Fibroblast of pulmonary artery (primary cell): ENCODE measurements around the gene SPOUT1.

Experiments used
- DNase-seq: peaks from one replicate; pipeline ENCODE4 v3.0.0-alpha.2; 2010; ENCODE audit warnings: low read depth
- H3K4me3 ChIP-seq: replicated peaks from 2 replicates; pipeline ENCODE4 v1.5.1; 2011; ENCODE audit warnings: low read depth, mild to moderate bottlenecking, control low read depth, low read length, moderate library complexity
- TF ChIP-seq, protein P1 (sequence below): IDR thresholded peaks from 2 replicates; pipeline ENCODE4 v1.5.1; 2011; ENCODE audit warnings: mild to moderate bottlenecking, control low read depth, low read length, inconsistent platforms; ENCODE audit errors: missing control alignments

Gene SPOUT1

GRCh38 chr9:128841694-128842492 lies 12.3 kb upstream of the SPOUT1 start:
- no peak for DNase-seq
- H3K4me3 ChIP-seq, result no peak overlapping the region
- TF ChIP-seq, protein P1, sequence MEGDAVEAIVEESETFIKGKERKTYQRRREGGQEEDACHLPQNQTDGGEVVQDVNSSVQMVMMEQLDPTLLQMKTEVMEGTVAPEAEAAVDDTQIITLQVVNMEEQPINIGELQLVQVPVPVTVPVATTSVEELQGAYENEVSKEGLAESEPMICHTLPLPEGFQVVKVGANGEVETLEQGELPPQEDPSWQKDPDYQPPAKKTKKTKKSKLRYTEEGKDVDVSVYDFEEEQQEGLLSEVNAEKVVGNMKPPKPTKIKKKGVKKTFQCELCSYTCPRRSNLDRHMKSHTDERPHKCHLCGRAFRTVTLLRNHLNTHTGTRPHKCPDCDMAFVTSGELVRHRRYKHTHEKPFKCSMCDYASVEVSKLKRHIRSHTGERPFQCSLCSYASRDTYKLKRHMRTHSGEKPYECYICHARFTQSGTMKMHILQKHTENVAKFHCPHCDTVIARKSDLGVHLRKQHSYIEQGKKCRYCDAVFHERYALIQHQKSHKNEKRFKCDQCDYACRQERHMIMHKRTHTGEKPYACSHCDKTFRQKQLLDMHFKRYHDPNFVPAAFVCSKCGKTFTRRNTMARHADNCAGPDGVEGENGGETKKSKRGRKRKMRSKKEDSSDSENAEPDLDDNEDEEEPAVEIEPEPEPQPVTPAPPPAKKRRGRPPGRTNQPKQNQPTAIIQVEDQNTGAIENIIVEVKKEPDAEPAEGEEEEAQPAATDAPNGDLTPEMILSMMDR, result no peak

- no peak for DNase-seq
- TF ChIP-seq, protein P1, result no peak
- H3K4me3 ChIP-seq, result no peak overlapping the region
Observed at GRCh38 chr9:128840524-128840923, 10.9 kb upstream of the SPOUT1 start.

DNA sequence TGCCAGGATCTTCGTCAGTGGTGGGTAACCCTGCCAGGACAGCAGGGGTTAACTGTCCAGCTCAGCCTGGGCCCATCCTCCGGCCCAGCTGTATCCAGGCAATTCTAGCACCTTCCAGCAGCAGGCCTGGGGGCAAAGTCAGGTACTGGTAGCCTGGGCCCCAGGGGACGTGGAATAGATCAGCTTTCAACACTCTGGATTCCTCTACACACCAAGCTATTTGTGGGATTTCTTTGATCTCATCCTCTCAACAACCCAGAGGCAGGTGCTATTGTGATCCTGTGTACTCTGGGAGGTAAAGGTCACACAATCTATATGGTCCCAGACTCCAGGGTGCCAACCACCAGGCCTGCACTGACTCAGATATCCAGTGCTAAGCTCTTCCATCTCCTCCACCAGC lies 8.7 kb upstream of the SPOUT1 start:
- no peak for DNase-seq
- TF ChIP-seq, protein P1, result no peak

DNA sequence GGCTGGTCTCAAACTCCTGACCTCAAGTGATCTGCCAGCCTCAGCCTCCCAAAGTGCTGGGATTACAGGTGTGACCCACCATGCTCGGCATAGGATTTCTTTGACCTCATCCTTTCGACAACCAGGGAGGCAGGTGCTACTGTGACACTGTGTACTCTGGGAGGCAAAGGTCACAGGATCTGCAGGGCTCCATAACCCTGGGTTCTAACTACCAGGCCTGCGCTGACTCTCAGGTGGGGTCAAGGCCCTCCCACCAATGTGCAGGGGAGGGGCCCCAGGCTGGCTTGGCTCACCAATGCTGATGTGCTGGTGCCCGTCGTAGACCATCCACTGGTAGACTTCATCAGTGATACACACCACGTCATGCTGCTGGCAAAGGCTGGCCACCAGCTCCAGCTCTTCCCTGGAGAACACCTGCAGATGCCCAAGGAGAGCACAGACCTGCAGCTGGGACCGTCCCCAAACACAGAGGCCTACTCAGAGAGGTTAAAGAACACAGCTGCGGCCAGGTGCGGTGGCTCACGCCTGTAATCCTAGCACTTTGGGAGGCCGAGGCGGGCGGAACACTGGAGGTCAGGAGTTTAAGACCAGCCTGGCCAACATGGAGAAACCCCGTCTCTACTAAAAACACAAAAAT lies 7.0 kb upstream of the SPOUT1 start:
- DNase-seq, result no peak
- H3K4me3 ChIP-seq, result no peak overlapping the region
- TF ChIP-seq, protein P1, result no peak

More for the DNA sequence above, 8.7 kb upstream of the SPOUT1 start:
- no peak overlapping the region for H3K4me3 ChIP-seq

DNA sequence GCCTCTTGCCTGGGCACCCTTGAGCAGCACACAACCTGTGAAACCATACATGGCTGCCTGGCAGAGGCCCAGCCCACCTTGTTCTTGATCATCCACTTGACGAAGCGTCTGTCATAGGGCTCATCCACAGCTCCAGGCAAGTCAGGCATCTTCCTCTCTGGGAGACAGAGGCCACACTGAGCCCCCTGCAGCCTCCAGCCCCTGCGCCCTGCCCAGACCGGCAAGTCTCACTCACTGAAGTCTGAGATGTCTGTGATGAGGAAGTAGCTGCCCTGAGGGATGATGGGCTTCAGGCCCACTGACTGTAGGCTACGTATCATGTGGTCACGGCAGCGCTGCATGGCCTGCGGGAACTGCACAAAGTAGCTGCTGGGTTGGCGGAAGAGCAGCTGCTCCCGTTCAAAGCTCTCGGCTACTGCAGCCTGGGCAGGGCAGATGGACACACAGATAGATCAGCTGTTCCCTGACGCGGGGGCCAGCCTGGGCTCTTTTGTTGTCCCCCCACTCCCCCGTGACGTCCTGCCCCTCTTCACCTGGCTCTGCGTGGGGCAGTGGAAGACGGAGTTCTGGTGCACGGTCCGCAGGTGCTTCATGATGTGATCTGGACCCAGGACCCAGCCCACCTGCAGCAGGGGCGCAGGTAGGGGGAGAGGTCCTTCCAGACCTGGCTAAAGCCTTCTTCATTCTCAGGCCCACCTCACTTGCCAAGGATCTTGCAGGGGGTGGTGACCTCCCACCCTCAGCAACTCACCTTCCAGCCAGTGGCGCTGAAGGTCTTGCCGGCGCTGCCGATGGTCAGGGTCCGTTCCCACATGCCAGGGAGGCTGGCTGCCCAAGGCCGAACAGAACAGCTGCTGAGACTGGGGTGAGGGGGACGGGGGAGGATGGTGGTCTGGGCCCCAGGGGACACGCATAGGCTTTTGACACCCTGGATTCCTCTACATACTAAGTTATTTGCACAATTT lies 5.9 kb upstream of the SPOUT1 start:
- H3K4me3 ChIP-seq, result no peak overlapping the region
- TF ChIP-seq, protein P1, result no peak
- DNase-seq, result no peak

- H3K4me3 ChIP-seq, result no peak overlapping the region
- DNase-seq, result no peak
- TF ChIP-seq, protein P1, result no peak
Observed at GRCh38 chr9:128833696-128834095, 4.1 kb upstream of the SPOUT1 start.
